SK-N-SH (cell line): ENCODE measurements around the gene CNTROB. TPM values are rescaled to one million over a fixed set of nuclear protein-coding genes. Genes with fewer than 3 reads are reported as not detected.

ENCODE experiments used
- CTCF ChIA-PET: fragments of 300-600, 350-600 bp; formaldehyde crosslinking; extraction: SDS; loops from one replicate; lab custom pipeline; 2021; lab: Yijun Ruan, JAX
- POLR2A ChIA-PET: fragments of 350-600 bp; sonication (Branson Sonifier 250); formaldehyde crosslinking; extraction: SDS; loops from one replicate; lab custom pipeline; 2020; ENCODE audit warnings: antibody characterized with exemption, inconsistent platforms; lab: Yijun Ruan, JAX
- DNase-seq: peaks from one replicate; pipeline ENCODE4 v3.0.0; 2012
- H2AFZ ChIP-seq: fragments of 200-600 bp; sonication (generic); 2 replicates; pipeline ENCODE4 v1.8.1; 2016; ENCODE audit warnings: antibody characterized with exemption, mild to moderate bottlenecking, low read depth
- H3F3A ChIP-seq: fragments of 200-600 bp; sonication (generic); replicated peaks from 2 replicates; pipeline ENCODE3; 2016; ENCODE audit warnings: antibody characterized with exemption, mild to moderate bottlenecking; ENCODE audit not compliant: insufficient read depth
- H3K27ac ChIP-seq, 2 experiments: fragments of 200-500 bp in 1 of 2; fragments of 200-600 bp in 1 of 2; sonication (Bioruptor generic) in 1 of 2; sonication (generic), shearing (Covaris generic) in 1 of 2; 2 replicates each; pipeline versions ENCODE4 v1.5.1 to v1.6.1; 2014 to 2016; ENCODE audit warnings: low read depth in 2 of 2, inconsistent platforms in 1 of 2, low read length in 1 of 2, mild to moderate bottlenecking in 1 of 2, mixed read lengths in 1 of 2
- H3K27me3 ChIP-seq: fragments of 200-600 bp; sonication (generic), shearing (Covaris generic); 2 replicates; pipeline ENCODE4 v1.6.1; 2016; ENCODE audit warnings: mixed run types; ENCODE audit not compliant: insufficient read depth
- H3K36me3 ChIP-seq, 2 experiments: fragments of 200-500 bp in 1 of 2; fragments of 200-600 bp in 1 of 2; sonication (Bioruptor generic) in 1 of 2; sonication (generic) in 1 of 2; replicated peaks in 1 of 2; 2 replicates each; pipeline versions ENCODE3 to v1.5.1; 2014 to 2016; ENCODE audit warnings: low read length in 1 of 2, mild to moderate bottlenecking in 1 of 2; ENCODE audit not compliant: insufficient read depth in 2 of 2, control insufficient read depth in 1 of 2
- H3K4me1 ChIP-seq, 2 experiments: fragments of 200-500 bp in 1 of 2; fragments of 200-600 bp in 1 of 2; sonication (Bioruptor generic) in 1 of 2; sonication (generic), shearing (Covaris generic) in 1 of 2; 2 replicates each; pipeline versions ENCODE4 v1.5.1 to v1.6.1; 2014 to 2016; ENCODE audit warnings: low read depth in 1 of 2, low read length in 1 of 2, mixed run types in 1 of 2; ENCODE audit not compliant: insufficient read depth in 2 of 2, control insufficient read depth in 1 of 2
- H3K4me2 ChIP-seq: fragments of 200-600 bp; sonication (generic), shearing (Covaris generic); 2 replicates; pipeline ENCODE4 v1.6.1; 2017; ENCODE audit warnings: mixed run types
- H3K4me3 ChIP-seq, 2 experiments: fragments of 200-500 bp in 1 of 2; fragments of 200-600 bp in 1 of 2; sonication (Bioruptor generic) in 1 of 2; sonication (generic), shearing (Covaris generic) in 1 of 2; 2 replicates each; pipeline versions ENCODE4 v1.5.1 to v1.8.1; 2014 to 2016; ENCODE audit warnings: low read depth in 2 of 2, inconsistent platforms in 1 of 2, low read length in 1 of 2, mild to moderate bottlenecking in 1 of 2, mixed read lengths in 1 of 2, moderate library complexity in 1 of 2
- H3K79me2 ChIP-seq: fragments of 200-600 bp; sonication (generic); 2 replicates; pipeline ENCODE4 v1.8.1; 2017; ENCODE audit warnings: mild to moderate bottlenecking; ENCODE audit not compliant: insufficient read depth
- H3K9ac ChIP-seq: fragments of 200-600 bp; sonication (generic); 2 replicates; pipeline ENCODE4 v1.6.1; 2017; ENCODE audit warnings: mixed run types
- H3K9me2 ChIP-seq: fragments of 200-600 bp; sonication (generic); 2 replicates; pipeline ENCODE4 v1.6.1; 2017; ENCODE audit warnings: mixed run types
- H3K9me3 ChIP-seq: fragments of 200-600 bp; sonication (generic); 2 replicates; pipeline ENCODE4 v1.6.1; 2017; ENCODE audit warnings: mixed run types, mild to moderate bottlenecking, moderate library complexity
- H4K20me1 ChIP-seq: fragments of 200-600 bp; sonication (generic); 2 replicates; pipeline ENCODE4 v1.6.1; 2017; ENCODE audit warnings: mild to moderate bottlenecking, mixed run types; ENCODE audit not compliant: insufficient read depth
- ELF1 ChIP-seq: IDR thresholded peaks from 2 replicates; pipeline ENCODE4 v1.4.0; 2012
- EP300 ChIP-seq, 2 experiments: IDR thresholded peaks; 2 replicates each; pipeline versions ENCODE4 v1.4.0 to v1.6.1; 2012; ENCODE audit warnings: borderline replicate concordance in 1 of 2, low read depth in 1 of 2, low read length in 1 of 2
- FOXM1 ChIP-seq: IDR thresholded peaks from 2 replicates; pipeline ENCODE4 v1.4.0; 2012; ENCODE audit warnings: low read depth, mild to moderate bottlenecking
- GATA2 ChIP-seq: sonication (generic); formaldehyde crosslinking; IDR thresholded peaks from 2 replicates; pipeline ENCODE4 v1.5.0; 2020; ENCODE audit warnings: mild to moderate bottlenecking, missing genetic modification reagents
- JUND ChIP-seq: IDR thresholded peaks from 2 replicates; pipeline ENCODE4 v1.4.0; 2012
- NFIC ChIP-seq: IDR thresholded peaks from 2 replicates; pipeline ENCODE4 v1.4.0; 2012; ENCODE audit warnings: borderline replicate concordance
- NRF1 ChIP-seq: IDR thresholded peaks from 2 replicates; pipeline ENCODE4 v1.6.1; 2012; ENCODE audit warnings: low read depth, mild to moderate bottlenecking, low read length
- POLR2AphosphoS5 ChIP-seq: IDR thresholded peaks from 2 replicates; pipeline ENCODE4 v1.6.1; 2012; ENCODE audit warnings: low read depth, low read length
- RCOR1 ChIP-seq: fragments of 150-350 bp; IDR thresholded peaks from 2 replicates; pipeline ENCODE4 v1.6.1; 2017; ENCODE audit warnings: antibody characterized with exemption, low read length
- RFX5 ChIP-seq: IDR thresholded peaks from 2 replicates; pipeline ENCODE4 v1.6.1; 2012; ENCODE audit warnings: mild to moderate bottlenecking, improper control_type of control experiment, low read length
- TCF12 ChIP-seq: IDR thresholded peaks from 2 replicates; pipeline ENCODE4 v1.4.0; 2012
- TEAD4 ChIP-seq: IDR thresholded peaks from 2 replicates; pipeline ENCODE4 v1.4.0; 2012; ENCODE audit warnings: mild to moderate bottlenecking, borderline replicate concordance; ENCODE audit not compliant: insufficient read depth
- WGBS: methylation state at CpG from one replicate; pipeline ENCODE4 v1.1.6; 2017; ENCODE audit warnings: low lambda C conversion rate; 5-methylcytosine and 5-hydroxymethylcytosine counted together
- polyA plus RNA-seq, 3 experiments: library from polyadenylated mRNA; depleted of rRNA; stranded (reverse); fragments of >200 nt; gene quantifications; 2 replicates each; pipeline ENCODE4 v1.2.3, GENCODE V29; 2012
- TF ChIP-seq, protein P1 (sequence below): IDR thresholded peaks from 2 replicates; pipeline ENCODE4; 2012
- TF ChIP-seq, protein P2 (sequence below): fragments of 150-350 bp; IDR thresholded peaks from 2 replicates; pipeline ENCODE4 v1.6.1; 2017; ENCODE audit warnings: antibody characterized with exemption, low read length, low read depth, borderline replicate concordance

Gene CNTROB
- polyA plus RNA-seq, 1 of the 3 experiments (the other 2 are of a cell fraction): 26.3 TPM

DNA sequence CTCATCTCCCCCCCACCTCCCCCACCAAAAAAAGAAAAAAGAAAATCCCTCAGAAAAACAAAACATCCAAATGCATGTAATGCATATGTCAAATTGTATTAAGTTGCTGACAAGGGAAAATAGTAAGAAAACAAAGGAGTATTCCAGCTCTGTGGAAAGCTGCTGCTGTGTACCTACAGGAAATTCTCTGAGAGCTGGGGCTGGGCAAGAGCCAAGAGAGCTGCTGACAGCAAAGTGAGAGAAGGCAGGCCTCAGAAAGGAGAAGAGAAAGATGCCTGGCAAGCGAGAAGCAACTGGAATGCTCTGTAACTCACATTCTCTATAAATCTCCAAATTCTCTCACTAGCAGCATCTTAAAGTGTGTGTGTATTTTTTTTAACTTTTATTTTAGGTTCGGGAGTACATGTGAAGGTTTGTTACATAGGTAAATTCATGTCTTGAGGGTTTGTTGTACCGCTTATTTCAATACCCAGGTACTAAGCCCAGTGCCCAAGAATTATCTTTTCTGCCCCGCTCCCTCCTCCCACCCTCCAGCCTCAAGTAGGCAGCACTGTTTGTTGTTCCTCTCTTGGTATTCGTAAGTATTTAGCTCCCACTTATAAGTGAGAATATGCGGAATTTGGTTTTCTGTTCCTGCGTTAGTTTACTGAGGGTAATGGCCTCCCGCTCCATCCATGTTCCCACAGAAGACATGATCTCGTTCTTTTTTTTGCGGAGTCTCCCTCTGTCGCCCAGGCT, 24.4 kb downstream of the CNTROB start:
- Histone ChIP-seq H2AFZ (no peak overlapping the region), H3K36me3 (no peaks in the 10 kb centered on the region), H4K20me1 (no peaks in the 10 kb centered on the region), H3K27me3 (no peaks in the 10 kb centered on the region), H3F3A (peaks cover 5% of the 10 kb centered on the region), H3K4me3 (no peak overlapping the region), H3K9me3 (no peaks in the 10 kb centered on the region), H3K9ac (no peak overlapping the region), H3K4me2 (no peak overlapping the region), H3K79me2 (no peaks in the 10 kb centered on the region), H3K9me2 (no peaks in the 10 kb centered on the region), H3K4me1 (no peaks in the 10 kb centered on the region; a peak in 1 of 4 replicates), H3K27ac (peak overlapping the region in 1 of 2 experiments; percentile 7; a peak in 1 of 4 replicates)
- ChIA-PET POLR2A (interaction anchor here (0.9 kb wide), 1 partner anchor 11 kb away, joined by 3 read pairs; no protein-coding TSS in a partner anchor), CTCF (interaction anchor here (0.6 to 1.7 kb wide), 7 partner anchors 9 to 1244 kb away, joined by 3 to 4 read pairs (median 3); partner anchors contain the start of gene RNF227)
- WGBS: 76% methylated on average over 11 of the region's 11 CpGs
- peak; percentile 34 for DNase-seq
- peak; percentile 92 for TF ChIP-seq TCF12
- no peak for TF ChIP-seq EP300 (IDR thresholded peaks at IDR 0.05; ENCODE audit: borderline replicate concordance in 1 of 2, low read depth in 1 of 2, low read length in 1 of 2)
- no peak for TF ChIP-seq RFX5
- peak; percentile 18; the same call in 1 of the 2 replicates for TF ChIP-seq JUND
- TF ChIP-seq NFIC: peak; percentile 70
- TF ChIP-seq, protein P1, sequence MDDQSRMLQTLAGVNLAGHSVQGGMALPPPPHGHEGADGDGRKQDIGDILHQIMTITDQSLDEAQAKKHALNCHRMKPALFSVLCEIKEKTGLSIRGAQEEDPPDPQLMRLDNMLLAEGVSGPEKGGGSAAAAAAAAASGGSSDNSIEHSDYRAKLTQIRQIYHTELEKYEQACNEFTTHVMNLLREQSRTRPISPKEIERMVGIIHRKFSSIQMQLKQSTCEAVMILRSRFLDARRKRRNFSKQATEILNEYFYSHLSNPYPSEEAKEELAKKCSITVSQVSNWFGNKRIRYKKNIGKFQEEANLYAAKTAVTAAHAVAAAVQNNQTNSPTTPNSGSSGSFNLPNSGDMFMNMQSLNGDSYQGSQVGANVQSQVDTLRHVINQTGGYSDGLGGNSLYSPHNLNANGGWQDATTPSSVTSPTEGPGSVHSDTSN: peak; percentile 79

DNA sequence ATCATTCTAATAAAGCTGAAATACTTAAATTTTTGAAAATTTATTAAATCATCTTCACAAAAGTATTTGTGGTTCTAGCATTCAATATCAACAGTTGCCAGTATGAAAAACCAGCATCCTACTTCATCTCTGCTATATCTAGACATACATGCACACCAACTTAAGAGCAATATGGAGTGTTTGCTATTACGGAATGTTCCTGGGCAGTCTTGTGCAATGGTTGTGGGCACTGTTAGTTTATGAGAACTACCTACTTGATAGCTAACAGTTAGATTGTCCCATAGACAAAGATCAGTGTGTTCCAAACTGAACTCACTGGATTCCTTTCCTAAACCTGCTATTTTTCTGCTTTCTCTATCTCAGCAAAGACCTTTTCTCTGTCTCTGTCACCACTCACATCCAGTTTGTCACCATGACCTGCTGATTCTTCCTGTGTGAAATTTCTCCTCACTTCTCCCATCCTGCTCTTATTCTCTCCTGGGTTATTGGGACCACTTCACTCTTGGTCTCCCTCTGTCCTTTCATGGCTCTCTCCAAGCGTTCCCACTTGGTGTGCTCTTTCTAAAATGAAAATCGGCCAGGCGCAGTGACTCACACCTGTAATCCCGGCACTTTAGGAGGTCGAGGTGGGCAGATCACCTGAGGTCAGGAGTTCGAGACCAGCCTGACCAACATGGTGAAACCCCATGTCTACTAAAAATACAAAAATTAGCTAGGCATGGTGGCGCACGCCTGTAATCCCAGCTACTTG, 27.7 kb downstream of the CNTROB start:
- CTCF ChIA-PET: interaction anchor here (0.8 to 1.3 kb wide), 3 partner anchors 13 to 120 kb away, joined by 3 to 4 read pairs (median 3); no protein-coding TSS in a partner anchor
- Histone ChIP-seq H3K4me1 (no peaks in the 10 kb centered on the region; a peak in 1 of 4 replicates), H3K27me3 (no peaks in the 10 kb centered on the region), H3K4me2 (no peak overlapping the region), H3K36me3 (no peaks in the 10 kb centered on the region), H3K27ac (no peak overlapping the region), H3F3A (peaks cover 5% of the 10 kb centered on the region), H3K9ac (no peak overlapping the region), H4K20me1 (no peaks in the 10 kb centered on the region), H3K9me2 (no peaks in the 10 kb centered on the region), H3K79me2 (no peaks in the 10 kb centered on the region), H3K9me3 (no peaks in the 10 kb centered on the region), H3K4me3 (no peak overlapping the region), H2AFZ (no peak overlapping the region)
- WGBS: 73% methylated on average over 9 of the region's 9 CpGs
- POLR2A ChIA-PET: no interaction called here
- TF ChIP-seq POLR2AphosphoS5 (no peak), ELF1 (no peak), FOXM1 (no peak), GATA2 (CRISPR knock-in tag) (no peak), RCOR1 (no peak), TEAD4 (no peak), NRF1 (no peak)
- TF ChIP-seq, protein P2, sequence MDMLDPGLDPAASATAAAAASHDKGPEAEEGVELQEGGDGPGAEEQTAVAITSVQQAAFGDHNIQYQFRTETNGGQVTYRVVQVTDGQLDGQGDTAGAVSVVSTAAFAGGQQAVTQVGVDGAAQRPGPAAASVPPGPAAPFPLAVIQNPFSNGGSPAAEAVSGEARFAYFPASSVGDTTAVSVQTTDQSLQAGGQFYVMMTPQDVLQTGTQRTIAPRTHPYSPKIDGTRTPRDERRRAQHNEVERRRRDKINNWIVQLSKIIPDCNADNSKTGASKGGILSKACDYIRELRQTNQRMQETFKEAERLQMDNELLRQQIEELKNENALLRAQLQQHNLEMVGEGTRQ: no peak
- DNase-seq: no peak
